HG03378 (cell line): ENCODE data around the gene GATAD2A.

Experiments
- ATAC-seq: cut with Tn5 transposase; IDR thresholded peaks from one replicate; pipeline ENCODE4 v1.9.1; 2021; ENCODE audit warnings: mild to moderate bottlenecking, moderate library complexity; ENCODE audit not compliant: unreplicated experiment

GATAD2A gene

DNA sequence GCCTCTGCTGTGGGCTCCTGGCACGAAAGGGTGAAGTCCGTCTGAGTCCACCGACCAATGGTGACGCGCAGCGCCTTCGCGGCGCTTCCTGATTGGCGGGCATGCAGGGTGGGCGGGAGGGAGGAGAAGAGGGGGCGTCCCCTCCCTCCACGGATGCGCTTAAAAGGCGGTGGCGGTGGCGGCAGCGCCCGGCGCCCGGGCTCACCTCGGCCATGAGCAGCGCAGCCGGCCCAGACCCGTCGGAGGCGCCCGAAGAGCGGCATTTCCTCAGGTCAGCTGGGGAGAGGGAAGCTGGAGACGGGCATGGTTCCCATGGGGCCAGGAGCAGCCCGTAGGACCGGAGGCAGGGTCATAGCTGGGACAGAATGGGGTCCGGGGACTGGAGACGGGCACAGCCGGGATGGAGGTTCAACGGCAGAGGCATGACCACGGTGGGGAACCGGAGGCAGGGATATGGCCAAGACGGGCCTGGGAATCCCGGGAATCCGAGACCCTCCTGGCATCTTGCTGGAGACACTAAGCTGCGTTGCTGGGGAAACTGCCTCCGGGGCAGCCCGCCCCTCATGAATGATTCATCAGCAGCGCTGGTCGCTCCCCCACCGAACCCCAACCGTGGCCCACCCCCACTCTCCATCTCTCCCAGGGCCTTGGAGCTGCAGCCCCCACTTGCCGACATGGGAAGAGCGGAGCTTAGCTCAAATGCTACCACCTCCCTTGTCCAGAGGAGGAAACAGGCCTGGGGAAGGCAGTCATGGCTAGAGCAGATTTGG is 123.4 kb downstream of the GATAD2A start, which contains the start of gene YJEFN3:
Gene YJEFN3, plus strand, starts transcription at position 191 of the 770 bp plus-strand sequence. Its CDS starts 22 bp downstream, at position 213.
- ATAC-seq = no peak

GRCh38 chr19:19529783-19530422 is 124.4 kb downstream of the GATAD2A start:
- no peak for ATAC-seq

DNA sequence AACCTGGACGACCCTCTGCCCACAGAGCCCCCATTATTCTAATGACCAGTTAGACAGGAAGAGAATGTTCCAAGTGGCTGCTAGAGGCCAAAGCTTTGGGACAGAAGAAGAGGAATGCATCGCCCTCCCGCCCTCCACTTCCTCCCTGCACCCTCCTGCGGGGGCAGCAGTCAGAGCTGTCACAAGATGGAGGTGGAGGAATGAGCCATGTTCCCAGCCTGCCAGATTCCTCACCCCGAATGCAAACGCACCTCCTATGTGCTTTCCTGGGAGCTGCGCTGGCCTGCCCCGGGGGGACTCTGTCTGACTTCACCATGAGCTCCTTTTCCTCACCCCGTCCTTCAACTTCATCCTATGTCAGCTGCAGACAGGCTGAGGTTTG is 124.9 kb downstream of the GATAD2A start:
- no peak for ATAC-seq

DNA sequence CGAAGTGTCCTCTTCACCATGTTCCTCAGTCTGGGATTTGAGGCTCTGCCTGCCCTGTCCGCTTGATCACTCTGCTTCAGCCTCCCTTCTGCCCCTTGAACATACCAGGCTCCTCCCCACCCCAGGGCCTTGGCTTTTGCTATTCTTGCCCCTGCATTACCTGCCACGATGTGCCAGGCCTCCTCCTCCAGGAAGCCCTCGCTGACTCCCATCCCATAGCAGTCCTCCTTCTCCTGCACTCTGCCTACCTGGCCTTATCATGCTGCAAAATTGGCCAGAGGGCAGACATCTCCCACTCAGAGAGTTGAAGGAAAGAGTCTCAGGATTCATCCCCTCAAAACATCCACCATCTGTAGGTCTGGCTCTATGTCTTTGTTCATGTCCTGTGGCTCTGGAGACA is 125.4 kb downstream of the GATAD2A start:
- ATAC-seq = no peak

GRCh38 chr19:19531951-19532805 is 126.7 kb downstream of the GATAD2A start:
- ATAC-seq = no peak

GRCh38 chr19:19532806-19533701 is 127.6 kb downstream of the GATAD2A start:
- ATAC-seq = no peak

DNA sequence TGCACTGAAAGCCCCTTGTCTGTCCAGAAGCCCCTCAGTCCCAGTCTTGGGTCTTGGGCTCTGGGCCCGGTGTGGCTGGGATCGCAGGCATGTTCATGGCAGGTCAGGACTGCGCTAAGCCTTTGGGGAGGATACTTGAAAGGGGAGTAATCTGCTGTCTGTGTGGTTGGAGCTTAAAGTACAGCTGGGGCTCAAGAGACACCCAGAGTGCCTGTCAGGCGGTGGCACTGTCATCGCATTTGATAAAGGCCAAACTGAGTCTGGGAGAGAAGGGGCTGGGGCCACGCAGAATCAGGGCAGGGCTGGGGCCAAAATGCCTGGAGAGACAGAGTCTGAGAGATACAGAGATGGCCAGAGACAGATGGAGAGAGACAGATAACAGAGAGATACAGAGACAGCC is 128.4 kb downstream of the GATAD2A start:
- ATAC-seq = no peak

- no peak for ATAC-seq
These were observed 129.2 kb downstream of the GATAD2A start for GRCh38 chr19:19534556-19535265.

DNA sequence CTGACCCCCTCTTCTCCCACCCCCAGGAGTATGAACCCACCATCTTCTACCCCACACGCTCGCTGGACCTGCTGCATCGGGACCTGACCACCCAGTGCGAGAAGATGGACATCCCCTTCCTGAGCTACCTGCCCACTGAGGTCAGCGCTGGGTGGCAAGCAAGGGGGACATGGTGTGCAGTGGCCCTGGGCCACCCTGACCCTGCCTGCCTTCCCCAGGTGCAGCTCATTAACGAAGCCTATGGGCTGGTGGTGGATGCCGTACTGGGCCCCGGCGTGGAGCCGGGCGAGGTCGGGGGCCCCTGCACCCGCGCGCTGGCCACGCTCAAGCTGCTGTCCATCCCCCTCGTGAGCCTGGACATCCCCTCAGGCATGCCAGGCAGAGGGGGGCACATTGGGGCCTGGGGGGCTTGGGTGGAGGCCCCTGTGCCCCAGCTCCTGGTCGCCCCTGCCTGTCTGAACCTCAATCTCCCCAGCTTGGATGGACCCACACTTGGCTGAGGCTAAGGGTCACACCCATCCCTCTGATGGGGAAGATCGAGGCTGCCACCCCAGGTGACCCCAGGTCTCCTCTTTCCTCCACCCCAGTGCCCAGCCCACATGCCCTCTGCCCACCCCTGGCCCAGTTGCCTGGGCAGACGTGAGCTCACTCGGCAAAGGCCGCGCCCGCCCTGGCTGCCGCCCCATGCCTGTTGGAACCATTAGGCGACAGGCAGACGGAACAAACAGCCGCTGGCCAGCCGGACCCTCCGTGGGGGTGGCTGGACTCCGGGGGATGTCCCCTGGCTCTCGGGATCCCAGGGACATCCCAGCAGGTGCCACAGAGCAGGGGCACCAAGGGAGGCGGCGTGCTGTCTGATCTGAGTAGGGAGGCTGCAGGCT is 130.1 kb downstream of the GATAD2A start:
- ATAC-seq = no peak

GRCh38 chr19:19537075-19538048 is 131.9 kb downstream of the GATAD2A start:
- ATAC-seq = no peak

GRCh38 chr19:19538061-19538784 is 132.7 kb downstream of the GATAD2A start, which contains the start of gene CILP2:
Gene CILP2 (plus strand): TSS chr19:19538265. CDS start chr19:19538350, 85 bp downstream.
- no peak for ATAC-seq

- no peak for ATAC-seq
These were observed 133.3 kb downstream of the GATAD2A start for GRCh38 chr19:19538785-19539166.

- ATAC-seq = no peak
These were observed 134.2 kb downstream of the GATAD2A start for GRCh38 chr19:19539698-19540063.

DNA sequence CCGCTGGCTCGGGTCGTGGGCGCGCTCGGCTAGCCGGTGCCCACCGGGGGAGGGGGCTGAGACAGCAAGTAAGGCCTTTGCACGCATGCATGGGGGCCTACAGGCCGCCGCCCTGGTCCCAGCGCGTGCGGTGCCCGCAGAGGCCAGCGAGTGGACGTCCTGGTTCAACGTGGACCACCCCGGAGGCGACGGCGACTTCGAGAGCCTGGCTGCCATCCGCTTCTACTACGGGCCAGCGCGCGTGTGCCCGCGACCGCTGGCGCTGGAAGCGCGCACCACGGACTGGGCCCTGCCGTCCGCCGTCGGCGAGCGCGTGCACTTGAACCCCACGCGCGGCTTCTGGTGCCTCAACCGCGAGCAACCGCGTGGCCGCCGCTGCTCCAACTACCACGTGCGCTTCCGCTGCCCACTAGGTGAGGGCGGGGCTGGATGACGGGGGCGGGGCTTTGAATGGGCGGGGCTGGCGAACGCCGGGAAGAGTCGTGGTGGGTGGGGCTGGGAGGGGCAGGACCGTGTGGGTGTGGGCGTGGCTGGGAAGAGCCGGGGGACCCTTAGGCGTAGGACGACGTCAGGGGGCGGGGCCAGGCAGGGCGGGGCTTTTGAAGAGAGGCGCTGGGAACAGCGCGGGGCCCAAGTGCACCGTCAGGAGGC is 134.7 kb downstream of the GATAD2A start:
- ATAC-seq = no peak

DNA sequence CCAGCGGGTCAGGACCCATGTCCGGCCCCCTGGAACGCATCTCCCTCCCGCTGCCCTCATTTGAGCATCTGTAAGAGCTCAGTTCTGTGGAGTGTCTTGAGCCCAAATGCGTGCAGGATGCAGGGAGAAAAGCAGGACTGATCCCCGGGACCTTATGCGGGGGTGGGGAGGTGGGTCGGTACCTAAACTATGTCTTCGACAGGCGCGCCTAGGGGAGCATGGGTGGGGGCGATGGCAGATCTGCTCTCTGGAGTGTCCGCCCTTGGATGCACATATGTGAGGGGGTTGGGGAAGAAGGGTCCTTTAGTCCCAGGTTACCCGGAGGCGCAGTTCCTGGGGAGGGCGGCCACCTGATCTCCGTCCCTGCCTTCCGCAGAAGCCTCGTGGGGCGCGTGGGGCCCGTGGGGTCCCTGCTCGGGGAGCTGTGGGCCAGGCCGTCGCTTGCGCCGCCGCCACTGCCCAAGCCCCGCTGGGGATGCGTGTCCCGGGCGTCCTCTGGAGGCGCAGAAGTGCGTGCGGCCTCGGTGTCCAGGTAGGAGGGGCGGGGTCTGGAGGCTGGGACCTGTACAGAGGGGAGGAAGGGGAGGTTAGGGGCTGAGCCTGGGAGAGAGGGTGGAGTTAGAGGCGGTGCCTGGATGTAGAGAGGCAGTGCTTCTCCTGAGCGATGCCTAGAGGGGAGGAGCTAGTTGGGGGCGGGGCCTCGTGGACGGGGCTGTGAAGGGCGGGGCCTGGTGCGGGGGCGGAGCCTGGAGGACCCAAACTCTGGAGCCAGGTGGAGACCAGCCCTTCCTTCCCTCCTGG is 135.4 kb downstream of the GATAD2A start:
- ATAC-seq = peak; percentile 46

DNA sequence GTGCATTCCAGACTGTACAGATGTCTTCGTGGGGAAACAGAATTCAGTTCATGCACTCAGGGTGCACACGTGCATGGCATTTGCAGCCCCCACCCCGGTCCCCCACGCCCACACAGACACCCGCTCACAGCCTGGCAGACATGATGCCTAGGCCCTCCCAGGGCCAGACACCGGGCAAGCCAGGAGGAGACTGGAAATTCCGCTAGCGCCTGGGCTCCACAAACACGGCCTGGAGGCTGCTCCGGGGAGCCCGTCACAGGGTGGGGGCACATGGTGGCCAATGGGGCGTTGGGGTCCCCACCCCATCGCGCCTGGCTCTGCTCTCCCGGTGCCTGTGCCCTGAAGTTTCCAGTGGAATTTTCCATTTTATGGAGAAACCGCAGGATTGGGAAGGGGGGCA is 136.1 kb downstream of the GATAD2A start:
- ATAC-seq = no peak
